ENCODE measurements around the gene RNF32. TPM values are rescaled to one million over a fixed set of nuclear protein-coding genes. Genes with fewer than 3 reads are reported as not detected.

The RNF32 gene
- total and polyA plus RNA-seq, 7 donors, result 0.36 to 3.7 (median 1.5) TPM

DNA sequence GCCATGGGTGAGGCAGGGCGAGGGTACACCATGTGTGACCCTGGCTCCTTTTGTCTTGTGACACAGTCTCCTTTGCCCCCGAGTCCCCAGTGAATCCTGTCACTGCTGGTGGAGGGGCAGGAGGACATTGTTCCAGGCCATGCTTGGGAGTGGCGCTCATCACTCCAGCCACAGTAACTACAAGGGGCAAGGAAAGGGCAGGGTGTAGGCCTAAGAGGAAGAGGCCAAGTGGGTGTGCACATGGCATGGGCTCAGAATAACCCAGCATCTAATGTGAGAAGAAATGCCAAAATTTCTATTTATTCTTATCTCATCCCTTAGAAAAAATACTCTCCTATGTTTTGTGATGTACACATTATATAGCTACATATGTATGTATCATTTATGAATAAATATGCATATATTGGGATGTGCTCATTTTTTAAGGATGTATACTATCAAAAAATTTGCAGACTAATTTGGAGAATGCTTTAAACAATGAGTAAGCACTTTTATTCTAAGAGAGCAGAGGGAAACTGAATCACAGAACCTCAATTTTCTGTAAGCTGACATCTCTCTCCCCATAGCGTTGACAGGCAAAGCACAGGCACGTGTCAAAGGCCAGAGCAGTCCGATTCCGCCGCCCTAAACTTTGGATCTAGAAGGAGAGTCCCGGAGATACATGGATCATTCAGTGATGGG is 36.9 kb downstream of the RNF32 start:
- H3K36me3 ChIP-seq, result peaks cover 3 to 48% (median 14%) of the 10 kb centered on the region in 4 donors

DNA sequence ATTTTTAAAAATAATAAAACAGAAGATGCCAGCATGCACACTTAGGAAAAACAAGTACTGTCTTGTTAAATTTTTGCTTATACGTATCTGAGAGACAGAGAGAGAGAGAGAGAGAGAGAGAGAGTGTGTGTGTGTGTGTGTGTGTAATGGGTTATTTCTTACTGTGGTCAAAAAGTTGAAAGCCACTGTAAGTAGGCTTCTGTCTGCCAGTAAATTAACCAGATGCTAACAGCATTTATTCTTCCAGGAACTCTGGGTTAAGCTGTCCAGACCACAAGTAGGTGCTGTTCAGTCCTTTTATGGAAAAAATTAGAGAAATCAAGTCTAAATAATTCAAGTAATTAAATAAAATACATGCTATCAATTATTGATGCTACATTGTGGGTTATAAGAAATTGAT is 39.7 kb downstream of the RNF32 start:
- Histone ChIP-seq H3K36me3 (peaks cover 3 to 63% (median 16%) of the 10 kb centered on the region in 4 donors), H3K27me3 (no peaks in the 10 kb centered on the region), H3K4me1 (peaks cover 0 to 19% (median 0%) of the 10 kb centered on the region in 4 donors), H3K27ac (peak overlapping the region in 1 of 4 donors; percentile 21), H3K9me3 (no peaks in the 10 kb centered on the region), H3K4me3 (no peak overlapping the region)
- 36 to 83% methylated on average over 1 of the region's 1 CpG for WGBS, 2 donors
- DNase-seq, result no peak
- no peak for TF ChIP-seq EP300 (IDR thresholded peaks at IDR 0.05)
- peak in 3 of 4 donors; percentile 37 to 63 (median 57) for TF ChIP-seq POLR2AphosphoS5 (IDR thresholded peaks at IDR 0.05)
- intact Hi-C loops (cut with DNase I), result no loop called here

More for the DNA sequence above, 36.9 kb downstream of the RNF32 start:
- peaks cover 0 to 19% (median 0%) of the 10 kb centered on the region in 4 donors for H3K4me1 ChIP-seq
- no peaks in the 10 kb centered on the region for H3K27me3 ChIP-seq
- H3K27ac ChIP-seq, result no peak overlapping the region
- DNase-seq, result no peak
- 96% methylated on average over 9 of the region's 9 CpGs for WGBS, 2 donors
- no peaks in the 10 kb centered on the region for H3K9me3 ChIP-seq
- intact Hi-C loops (cut with DNase I), result loop anchor here (10.0 kb wide), 1 partner anchor 57 kb away; no protein-coding TSS in a partner anchor
- H3K4me3 ChIP-seq, result no peak overlapping the region
- TF ChIP-seq POLR2AphosphoS5 (IDR thresholded peaks at IDR 0.05) (no peak), CTCF (IDR thresholded peaks at IDR 0.05) (no peak), EP300 (IDR thresholded peaks at IDR 0.05) (no peak), POLR2A (IDR thresholded peaks at IDR 0.05) (no peak)

DNA sequence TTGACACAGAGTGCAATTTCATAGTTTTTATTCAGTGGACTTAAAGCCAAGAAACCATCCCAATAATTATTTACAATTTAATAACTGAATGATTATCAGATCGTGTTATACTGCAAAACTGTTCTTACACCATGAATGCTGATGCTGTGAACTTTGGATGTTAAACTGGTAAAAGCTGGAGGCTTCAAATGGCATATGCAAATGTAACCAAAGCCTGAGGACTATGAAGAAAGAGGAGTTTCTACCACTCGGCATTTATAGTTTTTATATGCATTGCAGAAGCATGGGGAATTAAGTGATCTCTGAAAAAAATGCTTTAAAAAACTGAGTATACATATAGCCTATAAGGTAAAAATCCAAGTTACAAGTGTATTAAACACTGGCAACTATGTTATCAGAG is 42.4 kb downstream of the RNF32 start:
- 88 to 93% methylated on average over 2 of the region's 2 CpGs for WGBS, 2 donors

DNA sequence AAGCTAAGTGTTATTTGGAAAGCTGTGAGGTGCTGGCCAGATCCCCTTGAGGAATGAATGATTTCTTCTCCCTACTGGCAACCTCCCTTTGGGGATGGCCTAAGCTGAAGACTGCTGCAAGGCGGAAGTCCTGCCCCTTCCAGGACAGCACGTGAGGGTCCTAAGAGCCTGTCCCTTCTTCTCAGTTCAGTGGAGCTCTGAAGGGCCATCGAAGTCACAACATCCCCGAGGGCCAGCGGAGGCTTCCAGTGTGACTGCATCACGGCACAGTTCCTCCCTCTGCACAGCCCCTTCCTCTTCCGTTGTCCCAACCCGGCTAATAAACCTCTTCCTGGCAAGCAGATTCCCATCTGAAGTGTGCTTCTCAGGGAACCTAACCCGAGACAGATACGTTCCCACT is 43.7 kb downstream of the RNF32 start:
- Histone ChIP-seq H3K36me3 (peaks cover 0 to 24% (median 2%) of the 10 kb centered on the region in 4 donors), H3K27me3 (no peaks in the 10 kb centered on the region), H3K27ac (no peak overlapping the region), H3K9me3 (no peaks in the 10 kb centered on the region), H3K4me3 (no peak overlapping the region), H3K4me1 (peaks cover 0 to 19% (median 0%) of the 10 kb centered on the region in 4 donors)
- WGBS, 2 donors, result 92 to 94% methylated on average over 10 of the region's 10 CpGs
- intact Hi-C loops (cut with DNase I), result no loop called here
- TF ChIP-seq POLR2A (IDR thresholded peaks at IDR 0.05), result no peak
- DNase-seq, result no peak

More for the DNA sequence above, 42.4 kb downstream of the RNF32 start:
- no peaks in the 10 kb centered on the region for H3K9me3 ChIP-seq
- DNase-seq, result no peak
- no peaks in the 10 kb centered on the region for H3K27me3 ChIP-seq
- no peak for TF ChIP-seq EP300 (IDR thresholded peaks at IDR 0.05)
- TF ChIP-seq POLR2A (IDR thresholded peaks at IDR 0.05), result no peak
- no peak for TF ChIP-seq POLR2AphosphoS5 (IDR thresholded peaks at IDR 0.05)
- no peak for TF ChIP-seq CTCF (IDR thresholded peaks at IDR 0.05)
- H3K4me1 ChIP-seq, result peaks cover 0 to 19% (median 0%) of the 10 kb centered on the region in 4 donors
- intact Hi-C loops (cut with DNase I), result no loop called here
- no peak overlapping the region for H3K27ac ChIP-seq
- no peak overlapping the region for H3K4me3 ChIP-seq
- H3K36me3 ChIP-seq, result peaks cover 0 to 37% (median 6%) of the 10 kb centered on the region in 4 donors

GRCh38 chr7:156684661-156685060 is 44.1 kb downstream of the RNF32 start:
- Histone ChIP-seq H3K4me1 (peaks cover 0 to 16% (median 0%) of the 10 kb centered on the region in 4 donors), H3K27ac (no peak overlapping the region), H3K9me3 (no peaks in the 10 kb centered on the region), H3K36me3 (peaks cover 0 to 23% (median 2%) of the 10 kb centered on the region in 4 donors), H3K27me3 (no peaks in the 10 kb centered on the region), H3K4me3 (no peak overlapping the region)
- TF ChIP-seq CTCF (IDR thresholded peaks at IDR 0.05), result no peak
- WGBS, 2 donors, result 79 to 92% methylated on average over 4 of the region's 4 CpGs
- intact Hi-C loops (cut with DNase I), result no loop called here
- DNase-seq, result no peak
